DMS153 treated with DMSO at 0.1 percent for 48 hours (cell line): Measurements from ENCODE around the gene TSPOAP1.

Experiments
- DNase-seq: peaks from one replicate; lab custom pipeline; 2025; ENCODE audit not compliant: unreplicated experiment; lab: John Stamatoyannopoulos, UW

Gene TSPOAP1

GRCh38 chr17:58328195-58329034 is at the start of gene TSPOAP1:
TSPOAP1 (minus strand) TSS chr17:58328795; CDS start chr17:58327920, 875 bp downstream.
- DNase-seq = no peak

- DNase-seq = no peak
Measured at GRCh38 chr17:58377661-58378060, 49.1 kb upstream of the TSPOAP1 start.

- no peak for DNase-seq
Measured at GRCh38 chr17:58377093-58377601, 48.6 kb upstream of the TSPOAP1 start.

GRCh38 chr17:58376472-58377000 is 47.9 kb upstream of the TSPOAP1 start:
- DNase-seq = no peak

GRCh38 chr17:58375811-58376210 is 47.2 kb upstream of the TSPOAP1 start:
- DNase-seq = no peak

GRCh38 chr17:58375256-58375655 is 46.7 kb upstream of the TSPOAP1 start:
- no peak for DNase-seq

GRCh38 chr17:58373923-58374322 is 45.3 kb upstream of the TSPOAP1 start:
- DNase-seq = no peak

- DNase-seq = no peak
Measured at GRCh38 chr17:58373003-58373402, 44.4 kb upstream of the TSPOAP1 start.

GRCh38 chr17:58371300-58371950 is 42.8 kb upstream of the TSPOAP1 start:
- DNase-seq = no peak

- no peak for DNase-seq
Measured at GRCh38 chr17:58370716-58371115, 42.1 kb upstream of the TSPOAP1 start.

GRCh38 chr17:58370309-58370708 is 41.7 kb upstream of the TSPOAP1 start:
- no peak for DNase-seq

- no peak for DNase-seq
Measured at GRCh38 chr17:58369214-58370031, 40.8 kb upstream of the TSPOAP1 start.

GRCh38 chr17:58368860-58369213 is 40.2 kb upstream of the TSPOAP1 start:
- no peak for DNase-seq

GRCh38 chr17:58367461-58367860 is 38.9 kb upstream of the TSPOAP1 start:
- no peak for DNase-seq

GRCh38 chr17:58365980-58366595 is 37.5 kb upstream of the TSPOAP1 start:
- no peak for DNase-seq

GRCh38 chr17:58365185-58365979 is 36.8 kb upstream of the TSPOAP1 start:
- no peak for DNase-seq

- no peak for DNase-seq
Measured at GRCh38 chr17:58364270-58364942, 35.8 kb upstream of the TSPOAP1 start.

GRCh38 chr17:58363457-58364185 is 35.0 kb upstream of the TSPOAP1 start:
- no peak for DNase-seq
